ENCODE measurements around the gene HSPBP1.

GRCh38 chr19:55246462-55247451 is 33.2 kb downstream of the HSPBP1 start:
- TF ChIP-seq CTCF (IDR thresholded peaks at IDR 0.05) = no peak
- no peak for TF ChIP-seq POLR2A (IDR thresholded peaks at IDR 0.05)
- TF ChIP-seq EP300 (IDR thresholded peaks at IDR 0.05) = no peak
